CD4-positive, alpha-beta T cell treated with Interleukin-4 for 1 hour (primary cell): Measurements from ENCODE around the gene DIS3L2.
"Not testable (repeated sequence)": the region's sequence is repeated elsewhere in the genome, so short reads cannot be mapped to it uniquely, and the experiment has no call there.

Experiments
- DNase-seq, 2 donors: peaks; one replicate each; pipeline ENCODE4 v3.0.0-alpha.2; 2020 to 2022

Gene DIS3L2

DNA sequence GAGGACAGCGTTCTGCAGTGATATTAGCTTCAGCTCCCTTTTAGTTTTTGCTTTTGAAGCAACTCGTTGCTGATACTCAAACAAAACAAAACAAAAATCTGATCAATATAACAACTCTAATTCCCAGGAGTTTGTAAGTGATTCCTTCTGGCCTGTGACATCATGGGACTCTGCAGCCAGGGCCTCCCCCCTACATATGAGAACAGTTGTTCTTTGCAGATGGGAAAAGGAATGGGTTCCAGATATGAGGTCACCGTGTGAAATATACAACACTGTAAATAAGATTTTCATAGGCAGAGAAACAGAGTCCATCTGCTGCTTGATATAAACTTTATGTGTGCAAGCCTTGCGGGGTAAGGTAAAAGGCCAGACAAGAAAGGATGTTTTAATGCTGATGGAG lies 56.7 kb downstream of the DIS3L2 start:
- DNase-seq = no peak

DNA sequence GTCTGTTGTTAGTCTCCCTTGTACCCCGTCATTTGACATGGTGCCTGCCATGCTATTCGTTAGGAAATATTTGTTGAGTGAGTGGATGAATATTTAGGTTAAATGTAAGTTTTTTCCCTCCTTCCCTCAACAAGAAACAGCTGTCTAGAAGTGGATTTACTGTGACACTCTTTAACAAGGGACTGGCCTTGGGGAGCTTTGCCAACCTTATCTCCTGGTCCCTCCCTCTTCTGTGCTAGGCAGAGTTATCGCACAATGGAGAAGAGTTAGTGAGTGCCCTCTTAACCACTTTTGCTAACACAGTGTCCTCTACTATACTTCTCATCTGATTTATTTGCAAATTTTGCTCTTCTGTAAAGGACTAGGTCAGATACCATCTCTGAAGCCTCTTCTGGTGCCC lies 61.2 kb downstream of the DIS3L2 start:
- DNase-seq = no peak

DNA sequence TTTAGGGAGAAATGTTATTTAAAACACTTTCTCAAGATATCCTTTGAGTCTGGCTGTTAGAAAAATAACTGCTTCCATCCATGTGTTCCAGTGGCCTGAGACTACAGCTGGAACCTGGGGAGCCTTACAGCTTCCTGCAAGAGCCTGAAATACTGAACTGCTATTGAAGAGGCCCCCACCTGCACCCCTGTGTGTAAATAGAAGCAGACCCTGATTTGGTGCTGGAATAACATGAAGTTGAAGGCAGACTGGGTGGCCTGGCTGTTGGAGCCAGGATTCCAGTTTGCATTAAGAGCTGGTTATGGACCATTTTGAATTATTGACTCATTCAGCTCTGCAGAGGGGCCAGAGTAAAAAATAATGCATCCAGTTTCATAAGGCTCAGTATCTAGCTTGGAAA lies 61.9 kb downstream of the DIS3L2 start:
- no peak for DNase-seq

DNA sequence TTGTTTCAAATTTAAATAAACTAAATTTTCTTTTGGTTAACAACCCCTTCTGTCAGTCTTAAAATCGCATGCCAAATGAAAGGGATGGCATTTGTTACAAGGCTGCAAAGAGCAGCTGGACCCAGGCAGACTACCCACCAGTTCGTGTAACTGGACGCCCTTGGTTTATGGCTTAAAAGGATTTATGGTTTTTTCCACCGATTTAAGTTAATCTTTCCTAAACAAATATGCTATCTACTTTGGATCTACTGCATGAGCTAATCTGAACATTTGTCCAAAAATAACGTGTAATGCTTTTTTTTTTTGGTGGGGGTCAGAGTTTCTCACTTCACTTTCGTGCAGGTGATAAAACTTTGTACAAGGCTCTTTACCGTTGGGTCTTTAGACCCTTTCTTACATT lies 62.9 kb downstream of the DIS3L2 start:
- no peak for DNase-seq

DNA sequence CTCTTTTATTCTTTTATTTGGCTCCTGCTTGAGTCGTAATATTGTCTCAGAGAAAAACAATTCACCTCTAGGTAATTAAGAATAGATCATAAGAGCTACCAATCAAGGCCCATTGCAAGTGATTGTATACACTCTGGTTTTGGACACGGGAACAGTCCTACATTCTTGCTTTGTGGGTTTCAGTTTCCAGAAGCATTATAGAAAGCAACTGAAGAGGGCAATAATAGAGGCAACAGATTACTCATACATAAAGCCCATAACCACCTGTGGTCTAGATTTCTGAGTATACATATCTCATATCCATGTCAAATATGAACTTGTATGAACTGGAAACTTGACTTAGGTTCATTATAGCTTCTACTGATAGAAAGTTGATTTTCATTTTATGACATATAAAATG lies 65.4 kb downstream of the DIS3L2 start:
- DNase-seq = no peak

DNA sequence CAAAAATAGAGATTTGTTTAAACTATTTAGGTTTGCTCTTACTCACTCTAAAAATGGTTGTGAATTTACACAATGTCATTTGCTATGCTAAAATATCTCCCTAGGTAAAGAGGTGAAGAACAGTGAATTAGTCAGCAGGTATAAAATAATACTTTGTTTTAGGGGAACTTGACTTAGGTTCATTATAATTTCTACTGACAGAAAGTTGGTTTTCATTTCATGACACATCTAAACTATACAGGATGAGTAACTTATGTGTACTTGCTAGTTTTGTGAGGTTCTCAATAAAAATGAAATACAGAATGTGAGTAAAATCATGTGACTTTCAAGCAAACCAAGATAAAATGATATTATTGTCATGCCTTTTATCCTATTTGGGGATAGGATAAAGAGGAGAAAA lies 66.0 kb downstream of the DIS3L2 start:
- no peak for DNase-seq

DNA sequence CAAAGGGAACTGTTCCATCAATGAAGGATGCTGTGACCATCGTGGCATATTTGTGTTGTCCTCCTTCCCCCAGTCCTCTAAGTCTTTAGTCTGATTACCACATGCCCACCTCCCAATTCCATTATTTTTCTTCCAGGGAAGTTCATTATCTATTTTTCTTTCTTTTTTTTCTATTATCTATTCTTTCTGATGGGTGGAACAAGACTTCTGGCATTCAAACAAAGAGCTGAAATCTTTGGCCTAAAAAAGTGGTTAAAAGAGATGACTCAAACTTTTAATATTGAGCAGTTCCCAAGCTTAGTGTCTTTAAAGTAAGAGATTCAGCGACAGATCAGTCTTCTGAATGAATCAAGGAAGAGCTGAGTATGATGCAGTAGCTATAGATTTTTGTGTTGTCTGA lies 66.6 kb downstream of the DIS3L2 start:
- no peak for DNase-seq

DNA sequence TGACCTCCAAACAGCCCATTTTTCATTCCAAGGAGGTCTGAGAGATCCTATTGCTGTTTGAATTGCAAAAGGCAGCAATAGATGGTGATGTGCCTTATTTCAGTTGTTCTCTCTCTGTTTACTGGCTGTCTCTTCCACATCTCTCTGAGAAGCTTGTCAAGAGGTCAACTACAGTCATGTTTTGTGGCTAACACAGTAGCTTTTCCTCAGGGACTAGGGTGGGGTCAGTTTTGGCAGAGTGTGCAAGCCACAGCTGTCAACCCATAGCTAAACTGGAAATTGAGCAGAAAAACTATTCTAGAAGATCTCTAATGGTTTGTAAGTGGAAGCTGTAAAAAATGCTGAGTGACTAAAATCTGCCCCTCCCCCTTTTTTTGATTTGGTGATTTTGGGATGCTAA lies 67.1 kb downstream of the DIS3L2 start:
- DNase-seq = no peak

DNA sequence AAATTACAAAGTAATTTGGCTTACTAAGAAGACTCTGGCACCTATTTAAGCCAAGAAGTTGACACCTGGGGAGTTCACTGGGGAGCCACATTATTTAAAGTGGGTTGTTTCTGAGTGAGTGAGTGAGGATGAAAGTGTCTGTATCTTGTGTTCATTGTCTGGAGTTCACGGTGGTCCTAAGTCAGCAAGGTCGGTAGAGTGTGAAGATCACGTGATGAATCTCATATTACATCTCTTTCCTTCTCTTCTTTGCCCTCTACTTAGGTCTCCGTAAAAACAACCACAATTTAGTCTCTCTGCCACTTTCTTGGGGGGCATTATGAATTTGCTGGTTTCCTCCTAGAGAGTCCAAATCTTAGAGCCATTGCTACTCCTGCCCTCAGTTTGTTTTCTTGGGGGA lies 67.8 kb downstream of the DIS3L2 start:
- DNase-seq = no peak

DNA sequence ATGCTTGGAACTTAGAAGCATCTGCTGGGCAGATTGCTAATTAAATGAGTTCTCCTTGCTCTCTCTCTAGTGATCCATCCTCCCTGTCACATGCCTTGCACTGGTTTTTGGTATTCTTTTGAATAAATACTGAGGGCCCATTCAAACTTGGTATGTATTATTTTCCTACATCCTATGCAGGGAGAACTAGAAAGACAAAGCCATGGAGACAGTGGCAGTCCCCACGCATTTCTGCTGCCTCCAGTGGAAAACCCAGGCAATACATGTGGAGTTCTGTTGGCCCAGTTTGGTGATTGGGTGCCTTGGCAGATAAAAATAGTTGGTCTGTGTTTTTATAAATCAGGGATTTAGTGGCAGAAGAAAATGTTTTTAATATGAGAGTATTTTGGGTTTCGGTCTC lies 68.7 kb downstream of the DIS3L2 start:
- no peak for DNase-seq

DNA sequence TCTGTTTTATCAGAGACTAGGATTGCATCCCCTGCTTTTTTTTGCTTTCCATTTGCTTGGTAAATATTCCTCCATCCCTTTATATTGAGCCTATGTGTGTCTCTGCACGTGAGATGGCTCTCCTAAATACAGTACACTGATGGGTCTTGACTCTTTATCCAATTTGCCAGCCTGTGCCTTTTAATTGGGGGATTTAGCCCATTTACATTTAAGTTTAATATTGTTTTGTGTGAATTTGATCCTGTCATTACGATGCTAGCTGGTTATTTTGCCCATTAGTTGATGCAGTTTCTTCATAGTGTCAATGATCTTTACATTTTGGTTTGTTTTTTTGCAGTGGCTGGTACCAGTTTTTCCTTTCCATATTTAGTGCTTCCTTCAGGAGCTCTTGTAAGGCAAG lies 73.8 kb downstream of the DIS3L2 start:
- DNase-seq = not testable (repeated sequence)

DNA sequence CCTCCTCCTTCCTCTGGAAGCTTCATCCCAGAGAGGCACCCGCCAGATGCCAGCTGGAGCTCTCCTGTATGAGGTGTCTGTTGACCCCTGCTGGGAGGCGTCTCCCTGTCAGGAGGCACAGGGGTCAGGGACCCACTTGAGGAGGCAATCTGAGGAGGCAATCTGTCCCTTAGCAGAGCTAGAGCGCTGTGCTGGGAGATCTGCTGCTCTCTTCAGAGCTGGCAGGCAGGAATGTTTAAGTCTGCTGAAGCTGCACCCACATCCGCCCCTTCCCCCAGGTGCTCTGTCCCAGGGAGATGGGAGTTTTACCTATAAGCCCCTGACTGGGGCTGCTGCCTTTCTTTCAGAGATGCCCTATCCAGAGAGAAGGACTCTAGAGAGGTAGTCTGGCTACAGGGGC lies 75.4 kb downstream of the DIS3L2 start:
- DNase-seq = not testable (repeated sequence)

DNA sequence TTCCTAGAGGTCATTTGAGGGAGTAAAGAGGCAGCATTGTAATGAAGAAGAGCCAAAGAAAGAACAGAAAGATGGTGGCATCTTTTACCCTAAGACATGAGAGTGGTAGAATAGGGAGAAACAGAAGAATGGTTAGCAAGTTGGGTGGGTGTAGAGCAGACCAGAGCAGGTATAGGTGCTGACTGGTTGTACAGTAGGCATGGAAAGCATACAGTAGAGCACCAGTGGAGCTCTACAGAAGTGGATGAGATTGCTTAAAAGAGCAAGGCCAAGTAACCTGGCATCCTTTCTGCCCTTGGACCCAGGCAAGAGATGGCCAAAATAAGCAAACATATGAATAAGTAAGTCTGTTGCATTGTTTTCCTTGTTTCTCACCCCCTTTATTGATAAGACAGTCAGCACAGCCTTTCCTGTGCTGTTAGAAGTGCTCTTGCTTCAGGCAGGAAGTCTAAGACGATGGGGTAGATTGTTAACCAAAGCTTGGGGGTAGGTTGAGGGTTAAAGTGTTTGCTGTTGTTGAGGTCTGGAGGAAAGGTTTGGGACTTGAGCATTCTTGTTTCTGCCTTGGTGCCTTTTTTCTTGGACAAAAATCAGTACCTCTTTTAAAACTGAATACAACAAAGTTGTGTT lies 76.9 kb downstream of the DIS3L2 start:
- DNase-seq = no peak

DNA sequence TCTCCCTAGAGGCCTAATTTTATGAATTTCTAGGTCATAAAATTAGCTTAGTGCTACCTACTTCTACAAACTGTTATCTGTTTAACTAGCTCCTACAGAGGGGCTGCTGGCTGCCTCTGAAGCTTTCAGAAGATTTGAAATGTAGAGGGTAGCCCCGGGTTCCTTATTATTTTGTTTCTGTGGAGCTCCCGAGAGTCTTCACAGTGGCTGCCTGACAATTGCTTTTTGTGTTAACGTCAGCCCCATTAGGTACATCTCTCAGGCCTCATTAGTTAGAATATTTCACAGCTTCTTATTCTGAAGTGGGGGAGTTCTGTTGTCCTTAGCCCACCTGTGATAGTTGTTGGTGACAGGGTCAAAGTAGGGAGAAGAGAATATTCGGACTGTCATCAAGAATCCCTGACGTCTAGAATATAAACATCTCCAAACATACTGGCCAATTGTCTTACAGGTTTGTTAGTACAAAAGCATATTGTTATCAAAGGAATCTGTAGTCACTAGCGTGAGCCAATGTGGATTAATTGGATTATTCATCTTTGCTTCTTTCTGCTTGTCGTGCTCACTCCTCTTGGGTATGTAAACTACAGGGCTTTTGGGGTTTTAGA lies 77.5 kb downstream of the DIS3L2 start:
- no peak for DNase-seq

DNA sequence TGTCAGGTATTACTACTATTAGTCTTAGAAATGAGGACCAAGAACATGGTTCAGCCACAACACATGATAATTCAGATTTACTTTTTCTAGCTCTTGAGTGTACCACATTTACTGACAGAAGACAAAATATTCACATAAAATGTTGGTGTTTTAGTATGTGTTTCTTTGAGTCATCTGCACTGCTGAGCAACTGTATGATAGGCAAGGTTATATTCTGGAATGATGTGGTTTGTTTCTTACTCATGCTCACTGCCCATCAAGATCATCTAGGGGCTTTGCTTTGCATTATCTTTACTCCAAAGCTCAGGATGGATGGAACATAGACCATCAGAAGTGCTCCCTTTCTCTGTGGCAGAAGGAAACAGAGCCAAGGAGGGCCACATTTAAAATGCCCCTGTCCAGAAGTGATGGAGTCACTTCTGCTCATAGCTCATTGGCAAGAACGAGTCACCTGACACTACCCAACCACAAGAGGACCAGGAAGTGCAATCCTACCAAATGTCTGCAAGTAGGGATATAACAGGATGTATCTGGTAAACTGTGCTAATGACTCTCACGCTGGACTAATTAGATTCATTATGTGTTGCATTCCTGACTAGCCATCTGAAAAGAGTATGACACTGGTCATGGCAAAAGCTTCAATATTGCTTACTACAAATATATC lies 81.5 kb downstream of the DIS3L2 start:
- no peak for DNase-seq

DNA sequence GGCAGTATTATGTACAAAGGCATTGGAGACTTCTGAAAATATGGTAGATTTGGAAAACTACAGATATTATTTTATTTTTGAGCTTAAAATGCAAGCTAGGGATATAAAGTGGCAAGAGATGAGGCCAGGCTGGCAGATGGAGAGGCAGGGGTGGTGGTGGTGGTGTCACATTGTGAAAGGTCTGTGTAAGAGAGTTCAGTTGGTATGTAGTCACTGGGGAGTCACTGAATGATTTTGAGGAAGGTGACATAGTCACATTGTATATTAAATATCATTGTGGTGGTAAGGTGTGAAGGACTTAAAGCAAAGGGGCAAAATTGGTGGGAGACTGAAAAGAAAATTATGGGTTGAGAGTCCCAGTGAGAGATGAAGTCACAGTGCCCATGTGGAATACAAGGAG lies 82.5 kb downstream of the DIS3L2 start:
- DNase-seq = no peak

DNA sequence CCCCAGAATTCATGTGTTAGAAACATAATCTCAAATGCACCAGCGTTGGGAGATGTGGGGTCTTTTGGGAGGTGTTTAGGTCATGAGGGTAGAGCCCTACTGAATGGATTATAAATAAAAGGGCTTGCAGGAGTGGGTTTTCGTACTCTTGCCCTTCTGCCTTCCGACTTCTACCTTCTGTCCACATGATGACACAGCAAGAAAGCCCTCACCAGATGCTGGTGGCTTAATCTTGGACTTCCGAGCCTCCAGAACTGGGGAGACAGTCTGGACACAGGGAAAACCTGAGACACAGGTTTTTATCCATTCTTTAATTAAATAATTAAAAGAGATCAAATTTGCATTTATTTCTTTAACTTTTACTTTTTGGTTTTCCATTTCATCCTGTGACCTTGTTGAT lies 87.8 kb downstream of the DIS3L2 start:
- no peak for DNase-seq

DNA sequence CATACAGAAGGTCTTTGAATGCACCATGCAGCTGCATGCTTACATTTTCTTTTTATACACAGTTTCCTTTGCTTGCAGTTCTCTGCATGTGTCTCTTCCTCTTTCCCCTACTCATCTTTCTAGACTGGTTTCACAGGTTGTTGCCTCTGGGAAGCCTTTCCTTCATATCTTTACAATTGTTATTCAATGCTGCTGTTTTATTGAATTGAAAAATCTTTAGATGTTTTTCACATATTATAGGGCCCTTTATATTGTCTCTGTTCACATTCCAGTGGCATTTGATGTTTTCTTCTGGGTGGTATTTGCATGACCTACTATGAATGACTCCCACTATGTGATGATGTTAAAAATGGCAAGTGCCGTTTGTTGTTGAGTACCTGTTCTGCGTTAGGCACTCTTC lies 91.1 kb downstream of the DIS3L2 start:
- no peak for DNase-seq

DNA sequence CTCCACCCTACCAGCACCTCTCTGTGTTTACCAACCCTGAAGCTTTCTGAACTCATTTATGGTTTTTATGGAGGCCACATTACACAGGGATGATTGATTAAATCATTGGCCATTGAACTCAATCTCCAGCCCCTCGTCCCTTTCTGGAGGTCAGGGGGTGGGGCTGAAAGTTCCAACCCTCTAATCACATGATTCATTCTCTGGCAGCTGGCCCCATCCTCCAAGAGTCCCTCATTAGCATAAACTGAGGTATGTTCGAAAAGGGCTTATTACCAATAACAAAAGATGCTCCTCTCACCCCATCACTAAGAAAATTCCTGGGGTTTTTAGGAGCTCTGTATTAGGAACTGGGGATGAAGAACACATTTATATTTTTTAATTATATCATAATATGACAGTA lies 92.3 kb downstream of the DIS3L2 start:
- DNase-seq = no peak

DNA sequence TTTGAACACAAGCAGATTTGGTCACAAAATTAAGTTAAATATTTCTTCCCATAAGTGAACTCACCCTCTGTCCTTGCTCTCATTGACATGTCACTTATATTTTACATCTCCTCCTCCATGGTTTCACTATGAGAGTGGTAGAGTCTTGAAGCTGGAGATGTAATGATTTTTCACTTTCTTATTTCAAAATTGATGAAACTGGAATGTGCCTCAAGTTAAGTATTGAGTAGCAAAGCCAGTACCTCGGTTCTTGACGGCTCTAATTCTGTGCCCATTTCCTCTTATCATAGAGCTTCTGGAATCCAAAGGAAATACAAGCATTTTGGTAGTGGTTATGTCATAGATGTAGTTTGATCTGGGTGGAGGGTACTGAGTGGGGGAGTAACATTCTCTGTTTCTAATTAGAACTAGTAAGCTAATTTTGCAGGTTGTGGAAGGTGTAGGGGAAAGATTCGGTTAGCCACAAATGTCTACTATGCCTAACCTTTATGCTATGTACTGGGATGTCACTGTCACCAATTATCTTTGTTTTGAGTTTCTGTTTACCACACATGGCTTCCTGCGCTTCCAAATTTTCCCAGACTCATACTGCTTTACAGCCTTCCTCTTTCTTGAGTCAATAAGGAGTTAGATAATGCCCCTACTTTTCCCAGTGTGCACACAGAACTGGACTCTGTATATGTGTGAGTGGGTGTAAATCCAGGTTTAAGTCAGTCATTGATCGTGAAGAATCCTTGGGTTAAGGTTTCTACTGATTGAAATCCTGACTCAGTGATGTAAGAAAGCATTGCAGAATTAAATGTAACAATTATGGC lies 96.8 kb downstream of the DIS3L2 start:
- no peak for DNase-seq

DNA sequence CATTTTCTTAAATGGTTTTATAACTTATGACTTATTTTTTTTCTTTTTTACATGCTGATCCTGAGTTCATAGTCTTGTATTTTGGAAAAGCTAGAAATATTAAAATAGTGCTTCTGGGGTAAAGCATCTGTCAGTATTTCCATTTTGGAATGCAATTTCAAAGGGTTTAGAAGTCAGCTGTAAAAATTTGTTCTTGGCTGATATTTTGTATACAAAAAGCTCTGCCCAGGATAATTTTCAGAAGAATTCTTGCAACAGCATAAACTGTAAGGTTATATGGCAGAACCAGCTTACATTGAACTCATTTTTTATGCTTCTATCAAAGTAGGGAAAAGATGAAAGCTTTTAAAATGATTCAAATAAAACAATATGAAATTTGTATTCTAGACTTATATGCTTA lies 97.4 kb downstream of the DIS3L2 start:
- no peak for DNase-seq

DNA sequence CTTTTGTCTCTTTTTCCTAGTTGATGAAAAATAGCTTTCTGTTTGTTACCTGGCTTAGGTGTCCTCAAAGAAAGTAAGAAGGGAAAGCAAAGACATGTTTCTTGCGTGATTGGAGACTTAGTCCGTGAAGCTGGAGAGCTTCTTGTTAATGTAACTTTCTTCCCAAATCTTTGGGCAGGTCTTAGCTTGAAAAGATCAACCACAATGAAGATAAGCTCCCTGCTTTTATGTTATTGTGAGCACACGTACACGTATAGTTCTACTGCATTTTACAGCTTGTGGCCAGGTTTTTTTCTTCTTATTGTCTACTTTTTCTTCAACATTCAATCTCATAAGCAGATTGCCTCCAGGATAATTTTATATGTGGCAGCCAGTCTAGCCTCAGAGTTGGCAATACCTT lies 99.8 kb downstream of the DIS3L2 start:
- no peak for DNase-seq

DNA sequence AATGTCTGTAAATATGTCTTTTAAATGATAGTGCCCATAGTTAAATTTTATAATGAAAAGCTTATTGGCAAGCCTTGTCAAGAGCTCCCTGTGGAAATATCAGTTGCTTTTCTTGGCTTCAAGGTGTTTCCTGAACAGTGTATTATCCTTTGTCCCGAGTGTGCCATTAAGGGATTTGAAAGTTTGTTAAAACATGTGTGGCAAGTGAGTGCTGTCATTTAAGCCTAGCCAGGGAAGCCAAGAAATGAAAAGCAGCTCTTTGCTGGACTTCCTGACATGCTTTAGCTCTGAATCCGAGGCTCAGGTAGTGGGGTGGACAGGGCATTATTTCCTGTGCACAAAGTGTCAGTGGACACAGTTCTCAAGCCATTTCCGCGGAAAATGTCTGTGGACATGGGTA lies 111.5 kb downstream of the DIS3L2 start:
- no peak for DNase-seq

DNA sequence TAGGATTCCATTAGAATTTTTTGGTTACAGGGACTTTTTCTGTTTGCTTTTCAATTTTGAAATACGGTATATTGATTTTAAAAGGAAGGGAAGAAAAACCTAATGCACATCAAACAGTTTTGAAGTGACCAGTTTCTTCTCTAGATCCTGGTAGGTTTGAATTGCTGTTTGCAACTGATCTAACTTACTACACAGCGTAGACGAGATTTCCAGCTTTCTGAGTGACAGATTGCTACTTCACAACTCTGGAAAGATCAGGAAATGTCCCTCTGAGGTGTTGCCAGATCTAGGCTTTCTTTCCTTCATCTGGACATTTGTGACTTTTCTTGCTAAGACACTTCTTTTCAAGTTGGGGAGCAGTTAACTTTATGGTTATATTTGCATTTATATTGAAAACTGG lies 112.2 kb downstream of the DIS3L2 start:
- no peak for DNase-seq
